Measurements from ENCODE around the gene ARHGAP4. TPM values are rescaled to one million over a fixed set of nuclear protein-coding genes. Genes with fewer than 3 reads are reported as not detected.

Gene ARHGAP4
- total and polyA plus RNA-seq, 11 donors: 6.8 to 55.8 (median 12.9) TPM

DNA sequence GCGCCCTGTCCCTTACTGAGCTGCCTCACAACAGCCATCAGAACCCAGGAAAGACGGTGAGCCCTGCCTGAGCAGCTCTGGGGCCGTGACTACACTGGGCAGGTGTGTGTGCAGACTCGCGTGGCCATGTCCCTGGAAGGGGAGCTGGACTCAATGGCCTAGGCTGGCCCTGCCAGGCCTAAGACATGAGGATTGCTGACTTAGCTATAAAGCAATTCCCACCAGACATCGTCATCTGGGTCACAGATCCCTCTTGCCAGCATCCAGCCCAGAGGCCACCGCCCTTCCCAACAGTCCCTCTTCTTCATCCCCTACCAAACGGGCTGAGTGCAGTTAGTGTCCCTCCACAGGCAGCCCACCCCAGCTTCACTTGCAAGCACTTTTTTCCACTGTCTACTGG is 5.1 kb upstream of the ARHGAP4 start:
- 88 to 95% (median 89%) methylated on average over 8 of the region's 8 CpGs for WGBS, 4 donors
- TF ChIP-seq CTCF (IDR thresholded peaks at IDR 0.05): no peak
- TF ChIP-seq POLR2A (IDR thresholded peaks at IDR 0.05): no peak
- Histone ChIP-seq H3K36me3 (peaks cover 0 to 41% (median 19%) of the 10 kb centered on the region in 9 donors), H3K27me3 (peaks cover 0 to 3% (median 0%) of the 10 kb centered on the region in 9 donors), H3K27ac (no peak overlapping the region), H3K4me3 (no peak overlapping the region), H3K4me1 (peaks cover 0 to 56% (median 20%) of the 10 kb centered on the region in 12 donors), H3K9me3 (no peaks in the 10 kb centered on the region)
- intact Hi-C loops (cut with DNase I): no loop called here
- DNase-seq: no peak
- ATAC-seq: no peak

DNA sequence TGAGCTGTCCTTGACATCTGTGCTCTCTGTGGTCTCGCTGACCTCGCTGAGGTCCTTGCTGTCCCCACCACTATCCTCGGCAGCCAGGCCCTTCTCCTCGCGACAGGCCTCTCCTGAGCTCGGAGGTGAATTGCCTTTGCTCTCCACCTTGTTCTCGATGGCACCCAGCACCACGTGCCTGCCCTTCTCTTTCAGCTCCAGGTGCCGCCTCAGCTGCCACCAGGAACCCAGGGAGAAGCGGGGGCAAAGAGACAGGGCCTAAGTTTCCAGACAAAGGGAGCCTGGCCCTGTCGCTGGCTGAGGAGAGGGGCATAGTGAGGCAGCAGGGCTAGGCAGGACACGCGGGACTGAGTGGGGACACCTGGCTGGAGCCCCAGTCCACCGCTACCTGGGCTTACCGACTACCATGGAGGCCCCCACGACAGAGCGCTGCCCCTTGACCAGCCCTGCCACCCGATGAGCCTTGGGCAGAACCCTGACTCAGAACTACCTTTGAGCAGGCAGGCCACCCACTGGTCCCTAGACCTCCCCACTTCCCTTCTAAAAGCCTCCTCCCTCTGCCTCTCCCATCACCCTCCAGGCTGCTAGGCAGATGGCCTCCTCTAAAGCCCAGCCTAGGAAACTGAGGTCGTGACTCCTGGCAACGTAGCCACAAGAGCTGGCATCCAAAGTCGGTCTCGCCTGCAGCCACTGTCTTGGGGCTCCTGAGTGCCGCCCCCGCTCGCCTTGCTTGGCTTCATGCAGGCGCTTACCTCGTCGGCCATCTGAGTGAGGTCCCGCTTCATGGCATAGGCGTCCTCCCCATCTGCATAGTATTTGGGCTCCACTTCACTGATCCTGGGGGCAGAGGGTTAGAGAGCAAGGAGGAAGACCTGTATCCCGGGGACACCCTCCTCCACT is 4.2 kb upstream of the ARHGAP4 start:
- peaks cover 0 to 41% (median 19%) of the 10 kb centered on the region in 9 donors for H3K36me3 ChIP-seq
- TF ChIP-seq CTCF (IDR thresholded peaks at IDR 0.05) (no peak), POLR2A (IDR thresholded peaks at IDR 0.05) (no peak)
- DNase-seq (no peak), ATAC-seq (no peak)
- no peaks in the 10 kb centered on the region for H3K9me3 ChIP-seq
- peak overlapping the region in 9 of 12 donors; percentile 32 to 100 (median 75) for H3K27ac ChIP-seq
- intact Hi-C loops (cut with DNase I): no loop called here
- H3K27me3 ChIP-seq: peaks cover 0 to 7% (median 0%) of the 10 kb centered on the region in 9 donors
- H3K4me3 ChIP-seq: no peak overlapping the region
- 83 to 89% (median 88%) methylated on average over 28 to 31 of the region's 31 CpGs for WGBS, 4 donors
- peaks cover 0 to 63% (median 22%) of the 10 kb centered on the region in 12 donors for H3K4me1 ChIP-seq

DNA sequence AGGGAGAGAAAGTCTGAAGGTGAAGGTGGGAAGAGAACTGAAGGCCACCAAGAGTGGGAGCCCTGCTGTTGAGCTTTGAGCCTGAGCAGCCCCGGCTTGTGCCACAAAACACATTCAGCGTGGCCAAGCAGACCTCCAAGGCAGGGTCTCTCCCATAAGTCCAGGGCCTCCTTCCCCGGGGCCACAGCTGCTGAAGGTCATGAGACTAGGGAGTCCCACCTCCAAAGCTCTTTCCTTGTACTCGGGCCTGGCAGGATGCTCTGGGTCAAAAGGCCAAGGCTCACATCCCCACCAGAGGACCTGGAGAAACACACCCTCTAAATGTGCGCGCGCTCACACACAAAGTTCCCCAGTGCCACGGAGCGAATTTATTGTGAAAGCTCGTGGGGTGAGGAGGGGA is 3.5 kb upstream of the ARHGAP4 start:
- no peak for DNase-seq
- intact Hi-C loops (cut with DNase I): loop anchor here in 5 of 10 donors (2.0 to 10.0 kb wide), 5 partner anchors 17 to 205 kb away; partner anchors contain the start of genes IDH3G (in 3 of the 5), SSR4 (in 3 of the 5), ABCD1 (in 1 of the 5) and BCAP31 (in 1 of the 5)
- Histone ChIP-seq H3K4me3 (peak overlapping the region in 2 of 12 donors; percentile 3 to 26), H3K27me3 (peaks cover 0 to 12% (median 0%) of the 10 kb centered on the region in 9 donors), H3K36me3 (peaks cover 0 to 41% (median 19%) of the 10 kb centered on the region in 9 donors), H3K9me3 (no peaks in the 10 kb centered on the region), H3K27ac (peak overlapping the region in 11 of 12 donors; percentile 32 to 100 (median 75)), H3K4me1 (peaks cover 0 to 61% (median 21%) of the 10 kb centered on the region in 12 donors)
- 70 to 79% (median 78%) methylated on average over 7 to 10 of the region's 10 CpGs for WGBS, 4 donors
- ATAC-seq: no peak
- TF ChIP-seq CTCF (IDR thresholded peaks at IDR 0.05) (no peak), POLR2A (IDR thresholded peaks at IDR 0.05) (no peak)

DNA sequence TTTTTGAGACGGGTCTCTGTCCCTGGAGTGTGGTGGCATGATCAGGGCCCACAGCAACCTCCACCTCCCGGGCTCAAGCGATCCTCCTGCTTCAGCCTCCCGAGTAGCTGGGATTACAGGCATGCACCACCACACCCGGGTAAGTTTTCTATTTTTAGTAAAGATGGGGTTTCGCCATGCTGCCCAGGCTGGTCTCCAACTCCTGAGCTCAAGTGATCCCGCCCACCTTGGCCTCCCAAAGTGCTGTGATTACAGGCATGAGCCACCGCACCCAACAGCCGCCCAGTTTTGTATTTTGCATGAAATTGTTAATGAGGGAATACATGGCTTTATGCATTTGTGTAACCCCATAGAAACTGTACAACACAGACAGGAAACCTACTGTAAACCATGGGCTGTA is 2.8 kb upstream of the ARHGAP4 start:
- intact Hi-C loops (cut with DNase I): loop anchor here in 5 of 10 donors (1.0 to 10.0 kb wide), 6 partner anchors 18 to 204 kb away; partner anchors contain the start of genes IDH3G (in 3 of the 5), SSR4 (in 3 of the 5), ABCD1 (in 1 of the 5) and BCAP31 (in 1 of the 5)
- Histone ChIP-seq H3K4me3 (peak overlapping the region in 9 of 12 donors; percentile 1 to 70 (median 45)), H3K9me3 (no peaks in the 10 kb centered on the region), H3K27me3 (peaks cover 0 to 12% (median 0%) of the 10 kb centered on the region in 9 donors), H3K27ac (peak overlapping the region; percentile 16 to 100 (median 76)), H3K36me3 (peaks cover 0 to 41% (median 19%) of the 10 kb centered on the region in 9 donors), H3K4me1 (peaks cover 0 to 58% (median 21%) of the 10 kb centered on the region in 12 donors)
- no peak for TF ChIP-seq CTCF (IDR thresholded peaks at IDR 0.05)
- no peak for TF ChIP-seq POLR2A (IDR thresholded peaks at IDR 0.05)
- 43 to 65% (median 53%) methylated on average over 9 of the region's 9 CpGs for WGBS, 4 donors
- DNase-seq: no peak
- no peak for ATAC-seq

Measured in heart left ventricle (tissue), 16 donors.